Measurements from ENCODE around the gene MYADML2. TPM values are rescaled to one million over a fixed set of nuclear protein-coding genes. Genes with fewer than 3 reads are reported as not detected.
"Not testable (repeated sequence)": the region's sequence is repeated elsewhere in the genome, so short reads cannot be mapped to it uniquely, and the experiment has no call there.

MYADML2 gene
- total and polyA plus RNA-seq, 5 donors = 0.51 to 1.9 (median 1.3) TPM; not detected in 1

GRCh38 chr17:81987161-81987770 lies 40.2 kb upstream of the MYADML2 start:
- H3K4me3 ChIP-seq (ENCODE audit: low read length) = no peak overlapping the region
- ATAC-seq (no peak), DNase-seq (no peak)
- 92% methylated on average over 26 of the region's 26 CpGs for WGBS
- no peaks in the 10 kb centered on the region for H3K4me1 ChIP-seq (ENCODE audit: control insufficient read depth, insufficient read depth, low read length)
- no peak overlapping the region for H3K27ac ChIP-seq (ENCODE audit: low read length)
- H3K27me3 ChIP-seq (ENCODE audit: control insufficient read depth, insufficient read depth) = no peaks in the 10 kb centered on the region
- intact Hi-C loops (cut with DNase I) = no loop called here
- H3K9me3 ChIP-seq (ENCODE audit: control insufficient read depth, low read length) = no peaks in the 10 kb centered on the region

DNA sequence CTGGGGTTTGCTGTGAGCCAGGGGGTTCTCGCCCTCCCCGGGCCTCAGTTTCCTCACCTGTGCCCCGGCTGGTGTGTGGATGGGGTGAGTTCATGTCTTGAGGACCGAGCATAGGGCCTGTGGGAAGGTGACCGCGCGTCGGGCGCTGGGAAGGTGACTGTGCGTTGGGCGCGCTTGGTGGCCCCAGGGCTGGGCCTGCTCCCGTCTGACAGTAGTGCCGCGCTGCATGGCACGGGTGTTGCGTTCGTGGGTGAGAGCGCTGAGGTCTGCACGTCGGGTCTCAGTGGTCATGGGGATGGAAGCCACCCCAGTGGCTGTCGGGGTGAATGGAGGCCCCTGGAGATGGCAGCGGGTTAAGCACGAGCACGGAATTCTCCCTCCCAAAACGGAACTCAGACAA lies 39.6 kb upstream of the MYADML2 start:
- 97% methylated on average over 26 of the region's 26 CpGs for WGBS
- no peaks in the 10 kb centered on the region for H3K27me3 ChIP-seq (ENCODE audit: control insufficient read depth, insufficient read depth)
- ATAC-seq (no peak), DNase-seq (no peak)
- intact Hi-C loops (cut with DNase I) = no loop called here
- no peaks in the 10 kb centered on the region for H3K9me3 ChIP-seq (ENCODE audit: control insufficient read depth, low read length)
- H3K4me1 ChIP-seq (ENCODE audit: control insufficient read depth, insufficient read depth, low read length) = no peaks in the 10 kb centered on the region
- no peak overlapping the region for H3K4me3 ChIP-seq (ENCODE audit: low read length)
- H3K27ac ChIP-seq (ENCODE audit: low read length) = no peak overlapping the region

DNA sequence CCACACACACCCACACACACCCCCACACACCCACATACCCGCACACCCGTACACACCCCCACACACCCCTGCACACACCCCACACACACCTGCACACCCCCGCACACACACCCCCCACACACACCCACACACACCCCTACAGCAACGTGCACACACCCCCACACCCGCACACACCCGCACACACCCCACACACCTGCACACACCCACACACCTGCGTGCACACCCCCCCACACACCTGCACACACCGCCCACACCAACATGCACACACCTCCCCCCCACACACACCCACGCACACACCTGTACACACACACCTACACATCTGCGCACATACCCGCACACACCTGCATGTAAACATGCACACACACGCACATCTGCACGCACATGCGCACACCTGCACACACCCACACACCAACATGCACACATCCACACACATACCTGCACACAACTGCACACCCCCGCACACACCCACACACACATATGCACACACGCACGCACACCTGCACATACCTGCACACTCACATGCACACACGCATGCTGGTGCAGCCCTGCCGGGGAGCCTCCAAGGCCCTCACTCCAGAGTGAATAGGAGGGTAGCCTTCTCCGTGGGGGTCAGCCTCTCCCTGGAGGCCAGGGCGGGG lies 37.9 kb upstream of the MYADML2 start:
- Histone ChIP-seq H3K27me3 (ENCODE audit: control insufficient read depth, insufficient read depth) (no peaks in the 10 kb centered on the region), H3K4me3 (ENCODE audit: low read length) (no peak overlapping the region), H3K27ac (ENCODE audit: low read length) (no peak overlapping the region), H3K4me1 (ENCODE audit: control insufficient read depth, insufficient read depth, low read length) (no peaks in the 10 kb centered on the region), H3K9me3 (ENCODE audit: control insufficient read depth, low read length) (no peaks in the 10 kb centered on the region)
- WGBS = 93% methylated on average over 21 of the region's 21 CpGs
- ATAC-seq (peak in 1 of 2 donors; percentile 24), DNase-seq (no peak)
- intact Hi-C loops (cut with DNase I) = no loop called here

- no peaks in the 10 kb centered on the region for H3K4me1 ChIP-seq (ENCODE audit: control insufficient read depth, insufficient read depth, low read length)
- H3K27me3 ChIP-seq (ENCODE audit: control insufficient read depth, insufficient read depth) = no peaks in the 10 kb centered on the region
- DNase-seq = no peak
- no peaks in the 10 kb centered on the region for H3K9me3 ChIP-seq (ENCODE audit: control insufficient read depth, low read length)
- no peak for ATAC-seq
- H3K27ac ChIP-seq (ENCODE audit: low read length) = no peak overlapping the region
- WGBS = 94% methylated on average over 26 of the region's 26 CpGs
- intact Hi-C loops (cut with DNase I) = no loop called here
- no peak overlapping the region for H3K4me3 ChIP-seq (ENCODE audit: low read length)
These were observed 36.8 kb upstream of the MYADML2 start for GRCh38 chr17:81983639-81984373.

DNA sequence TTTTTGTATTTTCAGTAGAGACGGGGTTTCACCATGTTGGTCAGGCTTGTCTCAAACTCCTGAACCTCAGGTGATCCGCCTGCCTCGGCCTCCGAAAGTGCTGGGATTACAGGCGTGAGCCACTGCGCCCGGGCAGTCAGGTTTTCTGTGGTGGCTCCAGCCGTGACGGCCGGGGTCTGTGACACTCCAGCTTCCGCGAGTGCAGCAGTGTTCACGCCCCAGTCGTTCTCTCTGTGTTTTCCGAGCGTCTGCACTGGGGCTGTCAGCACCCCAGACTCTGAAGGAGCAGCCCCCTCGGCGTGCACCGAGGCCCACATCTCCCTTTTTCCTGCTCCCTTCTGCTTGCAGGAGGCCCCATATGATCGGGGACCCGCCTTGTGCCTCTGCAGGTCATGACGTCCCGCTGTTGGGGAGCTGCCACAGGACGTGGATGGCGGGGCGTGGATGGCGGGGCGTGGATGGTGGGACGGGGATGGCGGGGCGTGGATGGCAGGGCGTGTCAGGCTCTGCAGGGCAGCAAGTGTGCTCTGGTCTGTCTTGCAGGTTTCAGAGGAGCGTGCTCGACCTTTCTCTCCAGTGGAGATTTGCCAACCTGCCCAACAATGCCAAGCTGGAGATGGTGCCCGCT lies 36.1 kb upstream of the MYADML2 start:
- no peaks in the 10 kb centered on the region for H3K9me3 ChIP-seq (ENCODE audit: control insufficient read depth, low read length)
- DNase-seq = no peak
- ATAC-seq = no peak
- no peak overlapping the region for H3K27ac ChIP-seq (ENCODE audit: low read length)
- no peaks in the 10 kb centered on the region for H3K27me3 ChIP-seq (ENCODE audit: control insufficient read depth, insufficient read depth)
- intact Hi-C loops (cut with DNase I) = no loop called here
- no peak overlapping the region for H3K4me3 ChIP-seq (ENCODE audit: low read length)
- WGBS = 96% methylated on average over 35 of the region's 35 CpGs
- H3K4me1 ChIP-seq (ENCODE audit: control insufficient read depth, insufficient read depth, low read length) = no peaks in the 10 kb centered on the region

DNA sequence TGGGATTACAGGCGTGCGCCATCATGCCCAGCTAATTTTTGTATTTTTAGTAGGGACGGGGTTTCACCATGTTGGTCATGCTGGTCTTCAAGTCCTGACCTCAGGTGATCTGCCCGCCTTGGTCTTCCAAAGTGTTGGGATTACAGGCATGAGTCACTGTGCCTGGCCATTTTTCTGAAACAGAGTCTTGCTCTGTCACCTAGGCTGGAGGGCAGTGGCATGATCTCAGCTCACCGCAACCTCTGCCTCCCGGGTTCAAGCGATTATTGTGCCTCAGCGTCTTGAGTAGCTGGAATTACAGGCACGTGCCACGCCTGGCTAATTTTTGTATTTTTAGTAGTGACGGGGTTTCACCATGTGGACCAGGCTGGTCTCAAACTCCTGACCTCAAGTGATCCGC lies 34.5 kb upstream of the MYADML2 start:
- WGBS = 97% methylated on average over 12 of the region's 12 CpGs
- H3K27ac ChIP-seq (ENCODE audit: low read length); DNase-seq; H3K9me3 ChIP-seq (ENCODE audit: control insufficient read depth, low read length); H3K27me3 ChIP-seq (ENCODE audit: control insufficient read depth, insufficient read depth); H3K4me3 ChIP-seq (ENCODE audit: low read length); intact Hi-C loops (cut with DNase I); ATAC-seq; H3K4me1 ChIP-seq (ENCODE audit: control insufficient read depth, insufficient read depth, low read length): not testable (repeated sequence)

DNA sequence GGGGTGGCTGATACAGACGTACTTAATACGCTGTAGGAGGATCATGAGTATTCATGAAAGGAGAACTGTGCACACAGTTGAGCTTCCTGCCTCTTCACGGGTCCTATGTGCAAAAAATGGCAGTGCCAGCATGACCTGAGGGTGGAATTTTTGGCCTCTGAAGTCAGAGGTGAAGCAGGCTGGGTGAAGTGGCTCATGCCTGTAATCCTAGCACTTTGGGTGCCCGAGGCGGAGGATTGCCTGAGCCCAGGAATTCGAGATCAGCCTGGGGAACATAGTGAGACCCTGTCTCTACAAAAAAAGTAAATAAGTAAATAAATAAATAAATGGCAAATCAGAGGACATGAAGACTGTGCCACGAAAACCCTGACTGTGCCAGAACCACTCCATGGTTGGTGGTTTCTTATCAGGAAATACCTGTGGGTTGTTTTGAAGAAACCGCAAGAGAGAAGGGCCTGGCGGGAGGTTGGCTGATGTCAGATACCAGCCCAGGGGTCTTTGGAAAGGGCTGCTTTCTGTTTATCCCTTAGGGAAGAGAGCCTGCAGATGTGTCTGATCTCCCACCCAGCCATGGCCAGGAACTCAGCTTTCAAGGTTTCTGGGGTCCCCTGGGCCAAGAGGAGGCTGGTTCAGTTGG lies 33.8 kb upstream of the MYADML2 start:
- intact Hi-C loops (cut with DNase I) = no loop called here
- no peaks in the 10 kb centered on the region for H3K27me3 ChIP-seq (ENCODE audit: control insufficient read depth, insufficient read depth)
- ATAC-seq (no peak), DNase-seq (no peak)
- H3K4me3 ChIP-seq (ENCODE audit: low read length) = no peak overlapping the region
- 86% methylated on average over 9 of the region's 9 CpGs for WGBS
- no peaks in the 10 kb centered on the region for H3K4me1 ChIP-seq (ENCODE audit: control insufficient read depth, insufficient read depth, low read length)
- H3K9me3 ChIP-seq (ENCODE audit: control insufficient read depth, low read length) = no peaks in the 10 kb centered on the region
- no peak overlapping the region for H3K27ac ChIP-seq (ENCODE audit: low read length)

GRCh38 chr17:81980122-81980521 lies 33.1 kb upstream of the MYADML2 start:
- intact Hi-C loops (cut with DNase I) = no loop called here
- H3K4me1 ChIP-seq (ENCODE audit: control insufficient read depth, insufficient read depth, low read length) = no peaks in the 10 kb centered on the region
- no peak overlapping the region for H3K27ac ChIP-seq (ENCODE audit: low read length)
- 97% methylated on average over 4 of the region's 4 CpGs for WGBS
- ATAC-seq = no peak
- no peak for DNase-seq
- no peak overlapping the region for H3K4me3 ChIP-seq (ENCODE audit: low read length)
- no peaks in the 10 kb centered on the region for H3K9me3 ChIP-seq (ENCODE audit: control insufficient read depth, low read length)
- H3K27me3 ChIP-seq (ENCODE audit: control insufficient read depth, insufficient read depth) = no peaks in the 10 kb centered on the region

- intact Hi-C loops (cut with DNase I) = no loop called here
- Histone ChIP-seq H3K4me3 (ENCODE audit: low read length) (no peak overlapping the region), H3K27ac (ENCODE audit: low read length) (no peak overlapping the region), H3K4me1 (ENCODE audit: control insufficient read depth, insufficient read depth, low read length) (no peaks in the 10 kb centered on the region), H3K9me3 (ENCODE audit: control insufficient read depth, low read length) (no peaks in the 10 kb centered on the region), H3K27me3 (ENCODE audit: control insufficient read depth, insufficient read depth) (no peaks in the 10 kb centered on the region)
- 91% methylated on average over 27 of the region's 27 CpGs for WGBS
- ATAC-seq (no peak), DNase-seq (no peak)
These were observed 31.7 kb upstream of the MYADML2 start for GRCh38 chr17:81978524-81979298.

DNA sequence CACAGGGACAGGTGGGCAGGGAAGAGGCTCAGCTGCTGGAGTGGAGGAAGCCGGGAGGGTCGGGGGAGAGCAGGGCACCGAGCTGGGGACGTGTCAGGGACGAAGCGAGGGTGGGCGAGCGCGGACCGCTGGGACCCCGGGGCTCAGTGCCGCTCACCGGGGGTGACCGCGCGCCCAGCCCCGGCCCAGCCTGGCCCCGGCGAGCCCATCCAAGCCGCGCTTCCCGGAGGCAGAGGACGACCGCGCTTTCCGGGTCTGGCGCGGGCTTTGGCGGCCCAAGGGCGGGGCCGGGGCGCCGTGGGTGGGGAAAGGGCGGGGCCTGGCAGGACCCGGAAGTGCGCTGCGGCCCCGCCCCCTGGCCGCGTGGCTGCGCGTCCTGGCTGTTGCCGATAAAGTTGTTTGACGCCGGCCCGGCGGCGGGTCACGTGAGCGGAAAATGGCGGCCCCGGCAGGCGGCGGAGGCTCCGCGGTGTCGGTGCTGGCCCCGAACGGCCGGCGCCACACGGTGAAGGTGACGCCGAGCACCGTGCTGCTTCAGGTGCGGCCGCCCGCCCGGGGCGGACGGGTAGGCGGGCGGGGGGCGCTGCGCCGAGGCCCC lies 30.3 kb upstream of the MYADML2 start, which contains the start of gene ASPSCR1:
Gene ASPSCR1, plus strand, starts transcription at position 419 of the 598 bp plus-strand sequence. Its CDS starts 18 bp downstream, at position 437.
- no peaks in the 10 kb centered on the region for H3K4me1 ChIP-seq (ENCODE audit: control insufficient read depth, insufficient read depth, low read length)
- peak; percentile 97 to 98 for ATAC-seq
- intact Hi-C loops (cut with DNase I) = no loop called here
- peak within 1 kb of the TSS; percentile 65 for H3K27ac ChIP-seq (ENCODE audit: low read length)
- WGBS = under 1% methylated on average over 76 of the region's 76 CpGs
- DNase-seq = peak; percentile 93 to 97 (median 97)
- no peaks in the 10 kb centered on the region for H3K9me3 ChIP-seq (ENCODE audit: control insufficient read depth, low read length)
- H3K27me3 ChIP-seq (ENCODE audit: control insufficient read depth, insufficient read depth) = no peaks in the 10 kb centered on the region
- peak within 1 kb of the TSS; percentile 78 for H3K4me3 ChIP-seq (ENCODE audit: low read length)

Measured in right cardiac atrium (tissue), 5 donors.